ENCODE results near the gene ZNF648.

Gene ZNF648

GRCh38 chr1:182061594-182061993, at the start of gene ZNF648:
ZNF648 (minus strand) TSS chr1:182061712; CDS start chr1:182058010, 3,702 bp downstream.
- Histone ChIP-seq H3K4me1 (no peaks in the 10 kb centered on the region), H3K27ac (no peak within 1 kb of the TSS), H3K9me3 (no peaks in the 10 kb centered on the region), H3K36me3 (no peaks in the 10 kb centered on the region), H3K27me3 (peaks cover 0 to 27% of the 10 kb centered on the region in 2 donors), H3K4me3 (no peak within 1 kb of the TSS)
- no peak for TF ChIP-seq CTCF (IDR thresholded peaks at IDR 0.05)
- intact Hi-C loops (cut with DNase I; ENCODE audit: low total_unique reads) = no loop called here
- no peak for DNase-seq

- no peaks in the 10 kb centered on the region for H3K9me3 ChIP-seq
These were observed 49.1 kb upstream of the ZNF648 start for GRCh38 chr1:182110635-182111034.

GRCh38 chr1:182109771-182110170, 48.3 kb upstream of the ZNF648 start:
- no peak overlapping the region for H3K27ac ChIP-seq
- DNase-seq = no peak
- intact Hi-C loops (cut with DNase I; ENCODE audit: low total_unique reads) = no loop called here
- no peaks in the 10 kb centered on the region for H3K9me3 ChIP-seq
- H3K4me3 ChIP-seq = no peak overlapping the region
- H3K36me3 ChIP-seq = no peaks in the 10 kb centered on the region
- no peak for TF ChIP-seq CTCF (IDR thresholded peaks at IDR 0.05)
- H3K4me1 ChIP-seq = no peaks in the 10 kb centered on the region
- peaks cover 0 to 10% of the 10 kb centered on the region in 2 donors for H3K27me3 ChIP-seq

More at GRCh38 chr1:182110635-182111034, 49.1 kb upstream of the ZNF648 start:
- no peak overlapping the region for H3K4me3 ChIP-seq
- peaks cover 0 to 10% of the 10 kb centered on the region in 2 donors for H3K27me3 ChIP-seq
- H3K4me1 ChIP-seq = no peaks in the 10 kb centered on the region
- DNase-seq = no peak
- H3K36me3 ChIP-seq = no peaks in the 10 kb centered on the region
- intact Hi-C loops (cut with DNase I; ENCODE audit: low total_unique reads) = no loop called here
- no peak for TF ChIP-seq CTCF (IDR thresholded peaks at IDR 0.05)
- H3K27ac ChIP-seq = no peak overlapping the region

- Histone ChIP-seq H3K4me1 (no peaks in the 10 kb centered on the region), H3K4me3 (no peak overlapping the region), H3K9me3 (no peaks in the 10 kb centered on the region), H3K36me3 (no peaks in the 10 kb centered on the region), H3K27me3 (peaks cover 0 to 3% of the 10 kb centered on the region in 2 donors), H3K27ac (no peak overlapping the region)
- DNase-seq = no peak
- TF ChIP-seq CTCF (IDR thresholded peaks at IDR 0.05) = no peak
- intact Hi-C loops (cut with DNase I; ENCODE audit: low total_unique reads) = no loop called here
These were observed 45.7 kb upstream of the ZNF648 start for GRCh38 chr1:182107209-182107608.

GRCh38 chr1:182102043-182102416, 40.5 kb upstream of the ZNF648 start:
- H3K4me1 ChIP-seq = no peaks in the 10 kb centered on the region
- H3K27ac ChIP-seq = no peak overlapping the region
- H3K9me3 ChIP-seq = peaks cover 0 to 3% (median 0%) of the 10 kb centered on the region in 3 donors
- no peak for TF ChIP-seq CTCF (IDR thresholded peaks at IDR 0.05)
- H3K36me3 ChIP-seq = no peaks in the 10 kb centered on the region
- no peak for DNase-seq
- intact Hi-C loops (cut with DNase I; ENCODE audit: low total_unique reads) = no loop called here
- H3K4me3 ChIP-seq = no peak overlapping the region
- H3K27me3 ChIP-seq = no peaks in the 10 kb centered on the region

Data from tibial artery (tissue), 4 donors.